HepG2 (cell line): ENCODE data around the gene EZH1. TPM values are rescaled to one million over a fixed set of nuclear protein-coding genes. Genes with fewer than 3 reads are reported as not detected.

Experiments used
- BHLHE40 ChIP-seq: IDR thresholded peaks from 2 replicates; pipeline ENCODE4 v1.6.1; 2011; ENCODE audit warnings: low read length, improper control_type of control experiment
- DNMT3B ChIP-seq: conservative IDR thresholded peaks from 2 replicates; pipeline ENCODE4 v1.6.1; 2016; ENCODE audit warnings: missing biosample characterization, control low read depth
- EHMT2 ChIP-seq: fragments of 200-600 bp; sonication (generic); IDR thresholded peaks from 2 replicates; pipeline ENCODE4 v1.7.0; 2017; ENCODE audit warnings: antibody characterized with exemption, low read depth, low read length, borderline replicate concordance
- HNF4A ChIP-seq: sonication (generic); formaldehyde crosslinking; IDR thresholded peaks from 2 replicates; pipeline ENCODE4 v1.4.0; 2020; ENCODE audit warnings: missing genetic modification reagents
- KLF13 ChIP-seq: sonication (generic); formaldehyde crosslinking; IDR thresholded peaks from 2 replicates; pipeline ENCODE4 v1.4.0; 2020; ENCODE audit warnings: mild to moderate bottlenecking, missing genetic modification reagents
- KLF9 ChIP-seq: IDR thresholded peaks from 2 replicates; pipeline ENCODE4 v1.6.1; 2016; ENCODE audit warnings: low read depth
- MXD3 ChIP-seq: IDR thresholded peaks from 2 replicates; pipeline ENCODE4 v1.6.1; 2016; ENCODE audit warnings: mild to moderate bottlenecking, missing biosample characterization, missing genetic modification reagents
- MYPOP ChIP-seq: sonication (generic); formaldehyde crosslinking; IDR thresholded peaks from 2 replicates; pipeline ENCODE4 v1.8.1; 2023; ENCODE audit warnings: mild to moderate bottlenecking, moderate library complexity, missing genetic modification reagents
- POLR2A ChIP-seq, 2 experiments: IDR thresholded peaks; 2 replicates each; pipeline ENCODE4 v1.6.1; 2011; ENCODE audit warnings: low read depth in 2 of 2, low read length in 2 of 2, mild to moderate bottlenecking in 1 of 2, moderate library complexity in 1 of 2; ENCODE audit not compliant: insufficient read depth in 1 of 2
- RAD51 ChIP-seq: fragments of 450-650 bp; IDR thresholded peaks from 2 replicates; pipeline ENCODE4 v1.6.1; 2016; ENCODE audit warnings: borderline replicate concordance
- RCOR2 ChIP-seq: IDR thresholded peaks from 2 replicates; pipeline ENCODE4 v1.6.1; 2016; ENCODE audit warnings: missing biosample characterization, missing genetic modification reagents
- THAP9 ChIP-seq: sonication (generic); formaldehyde crosslinking; IDR thresholded peaks from 2 replicates; pipeline ENCODE4; 2020; ENCODE audit warnings: missing genetic modification reagents, mild to moderate bottlenecking, borderline replicate concordance
- TMF1 ChIP-seq: sonication (generic); formaldehyde crosslinking; IDR thresholded peaks from 2 replicates; pipeline ENCODE4 v1.8.1; 2022; ENCODE audit warnings: low read depth, missing genetic modification reagents
- ZFAT ChIP-seq: sonication (generic); formaldehyde crosslinking; conservative IDR thresholded peaks from 2 replicates; pipeline ENCODE4 v1.8.1; 2023; ENCODE audit warnings: missing genetic modification reagents, inconsistent platforms
- ZNF225 ChIP-seq: sonication (generic); formaldehyde crosslinking; IDR thresholded peaks from 2 replicates; pipeline ENCODE4 v1.4.0; 2020; ENCODE audit warnings: mild to moderate bottlenecking, missing genetic modification reagents
- ZNF333 ChIP-seq: sonication (generic); formaldehyde crosslinking; IDR thresholded peaks from 2 replicates; pipeline ENCODE4 v1.4.0; 2020; ENCODE audit warnings: mild to moderate bottlenecking, missing genetic modification reagents, borderline replicate concordance
- ZNF543 ChIP-seq: sonication (generic); formaldehyde crosslinking; IDR thresholded peaks from 2 replicates; pipeline ENCODE4 v1.4.0; 2020; ENCODE audit warnings: mild to moderate bottlenecking, missing genetic modification reagents
- ZNF563 ChIP-seq: sonication (generic); formaldehyde crosslinking; IDR thresholded peaks from 2 replicates; pipeline ENCODE4 v1.8.0; 2022; ENCODE audit warnings: mild to moderate bottlenecking, moderate library complexity, missing genetic modification reagents
- ZNF652 ChIP-seq: IDR thresholded peaks from 2 replicates; pipeline ENCODE4 v1.6.1; 2016; ENCODE audit warnings: low read depth, borderline replicate concordance
- ZNF687 ChIP-seq: sonication (generic); formaldehyde crosslinking; IDR thresholded peaks from 2 replicates; pipeline ENCODE4 v1.5.1; 2020; ENCODE audit warnings: mild to moderate bottlenecking, missing genetic modification reagents, moderate library complexity
- ZNF747 ChIP-seq: sonication (generic); formaldehyde crosslinking; IDR thresholded peaks from 2 replicates; pipeline ENCODE4 v1.8.1; 2023; ENCODE audit warnings: missing genetic modification reagents, mild to moderate bottlenecking, borderline replicate concordance
- ZSCAN31 ChIP-seq: sonication (generic); formaldehyde crosslinking; IDR thresholded peaks from 2 replicates; pipeline ENCODE4 v1.5.0; 2020; ENCODE audit warnings: low read depth, mild to moderate bottlenecking, missing genetic modification reagents
- polyA plus RNA-seq, 8 experiments: library from polyadenylated mRNA; depleted of rRNA in 3 of 8; stranded (reverse) in 7 of 8; unstranded in 1 of 8; fragments of >200 nt; fragmentation: Illumina TruSeq in 4 of 8; extraction: Trizol in 4 of 8; gene quantifications; 2 replicates each; pipeline versions ENCODE4 v1.2.1 to v1.2.3, GENCODE V29; 2011 to 2016; ENCODE audit warnings: low read depth in 4 of 8, missing spikeins in 1 of 8, mixed read lengths in 1 of 8; ENCODE audit not compliant: insufficient read depth in 1 of 8
- total RNA-seq, 5 experiments: library from RNA; depleted of rRNA; stranded (reverse); fragments of >200 nt; fragmentation: Illumina TruSeq; extraction: Trizol; gene quantifications; 2 replicates each; pipeline ENCODE4 v1.2.3, GENCODE V29; 2016; ENCODE audit warnings: low read depth in 1 of 5

Gene EZH1
- total and polyA plus RNA-seq, 2 of the 13 experiments (the other 11 are each of a cell fraction or from before 2014, with no cell fraction given) = 11.6 to 24.0 TPM

GRCh38 chr17:42681976-42682721, 62.7 kb downstream of the EZH1 start, which contains the start of gene CNTNAP1 (continued):
- TF ChIP-seq THAP9 (CRISPR knock-in tag) (peak; percentile 43; the same call in 1 of the 2 replicates), POLR2A (IDR thresholded peaks at IDR 0.05; ENCODE audit: insufficient read depth in 1 of 2, low read depth in 2 of 2, low read length in 2 of 2) (0 out of 4 replicates have a peak, but pooled peaks have one; percentile 1 to 17), ZNF652 (CRISPR knock-in tag) (peak; percentile 36), ZNF333 (no peak), ZFAT (CRISPR knock-in tag) (no peak), MXD3 (CRISPR knock-in tag) (peak; percentile 84; the same call in 1 of the 2 replicates), KLF9 (CRISPR knock-in tag) (no peak), ZNF543 (CRISPR knock-in tag) (no peak), HNF4A (0 out of 2 replicates have a peak, but pooled peaks have one; percentile 32), DNMT3B (CRISPR knock-in tag) (peak; percentile 60; the same call in 1 of the 2 replicates), RAD51 (no peak), EHMT2 (no peak), ZNF687 (CRISPR knock-in tag) (peak; percentile 88), MYPOP (CRISPR knock-in tag) (peak; percentile 81), TMF1 (CRISPR knock-in tag) (peak; percentile 35; the same call in 1 of the 2 replicates), KLF13 (CRISPR knock-in tag) (0 out of 2 replicates have a peak, but pooled peaks have one; percentile 22), RCOR2 (peak; percentile 87), ZNF225 (CRISPR knock-in tag) (no peak), ZNF563 (0 out of 2 replicates have a peak, but pooled peaks have one; percentile 79), ZSCAN31 (CRISPR knock-in tag) (no peak), ZNF747 (peak; percentile 24; the same call in 1 of the 2 replicates), BHLHE40 (peak; percentile 74)
